Osteoblast (primary cell): Measurements from ENCODE around the gene FRMD5. TPM values are rescaled to one million over a fixed set of nuclear protein-coding genes. Genes with fewer than 3 reads are reported as not detected.

Experiments
- DNase-seq: peaks from one replicate; pipeline ENCODE4 v3.0.0; 2011; ENCODE audit warnings: low spot score, mixed read lengths; ENCODE audit not compliant: insufficient read length; ENCODE audit errors: missing footprints
- H2AFZ ChIP-seq: 2 replicates; pipeline ENCODE4 v1.6.0; 2011; ENCODE audit warnings: mild to moderate bottlenecking, low read length
- H3K27ac ChIP-seq: 2 replicates; pipeline ENCODE4 v1.5.1; 2011; ENCODE audit warnings: mild to moderate bottlenecking, low read depth, low read length, moderate library complexity
- H3K27me3 ChIP-seq: 2 replicates; pipeline ENCODE4 v1.6.0; 2012; ENCODE audit warnings: mild to moderate bottlenecking, control low read depth, inconsistent platforms, low read length, moderate library complexity; ENCODE audit not compliant: insufficient read depth
- H3K36me3 ChIP-seq: 2 replicates; pipeline ENCODE4 v1.5.1; 2011; ENCODE audit warnings: mild to moderate bottlenecking, low read length, control low read depth, moderate library complexity; ENCODE audit not compliant: insufficient read depth
- H3K4me1 ChIP-seq: 2 replicates; pipeline ENCODE4 v1.5.1; 2011; ENCODE audit warnings: mild to moderate bottlenecking, low read length, control low read depth, moderate library complexity; ENCODE audit not compliant: insufficient read depth
- H3K4me2 ChIP-seq: 2 replicates; pipeline ENCODE4 v1.6.0; 2011; ENCODE audit warnings: mild to moderate bottlenecking, low read length; ENCODE audit not compliant: insufficient read depth
- H3K4me3 ChIP-seq: fragments of 200-600 bp; sonication (generic); 3 replicates; pipeline ENCODE4 v1.5.1; 2012; ENCODE audit warnings: mild to moderate bottlenecking, low read length, inconsistent platforms; ENCODE audit not compliant: insufficient read depth
- H3K79me2 ChIP-seq: 2 replicates; pipeline ENCODE4 v1.6.0; 2012; ENCODE audit warnings: mild to moderate bottlenecking, low read length, control low read depth, inconsistent platforms; ENCODE audit not compliant: insufficient read depth
- H3K9me3 ChIP-seq: 2 replicates; pipeline ENCODE4 v1.5.1; 2011; ENCODE audit warnings: low read depth, low read length, control low read depth
- H4K20me1 ChIP-seq: 2 replicates; pipeline ENCODE4 v1.6.0; 2012; ENCODE audit warnings: mild to moderate bottlenecking, low read length, control low read depth; ENCODE audit not compliant: insufficient read depth
- CTCF ChIP-seq: IDR thresholded peaks from 2 replicates; pipeline ENCODE4 v1.5.1; 2011; ENCODE audit warnings: mild to moderate bottlenecking, low read depth, low read length, moderate library complexity; ENCODE audit errors: extremely low read depth
- total RNA-seq: library from RNA; depleted of rRNA; stranded (reverse); fragments of >200 nt; gene quantifications from 2 replicates; pipeline ENCODE4 v1.2.3, GENCODE V29; 2012

FRMD5 gene
- total RNA-seq, 1 donor, result 3.3 TPM

GRCh38 chr15:44096596-44096995 lies 98.5 kb downstream of the FRMD5 start:
- DNase-seq, result peak; percentile 22
- H3K4me3 ChIP-seq, result no peak overlapping the region
- H4K20me1 ChIP-seq, result no peaks in the 10 kb centered on the region
- peaks cover 27% of the 10 kb centered on the region for H3K4me1 ChIP-seq
- TF ChIP-seq CTCF, result no peak
- no peaks in the 10 kb centered on the region for H3K27me3 ChIP-seq
- no peak overlapping the region for H3K4me2 ChIP-seq
- H3K9me3 ChIP-seq, result no peaks in the 10 kb centered on the region
- no peak overlapping the region for H2AFZ ChIP-seq
- H3K79me2 ChIP-seq, result peaks cover 6% of the 10 kb centered on the region
- no peak overlapping the region for H3K27ac ChIP-seq
- H3K36me3 ChIP-seq, result no peaks in the 10 kb centered on the region

- Histone ChIP-seq H3K27me3 (no peaks in the 10 kb centered on the region), H3K9me3 (no peaks in the 10 kb centered on the region), H3K4me1 (peaks cover 19% of the 10 kb centered on the region), H2AFZ (no peak overlapping the region), H4K20me1 (no peaks in the 10 kb centered on the region), H3K36me3 (no peaks in the 10 kb centered on the region), H3K79me2 (peaks cover 10% of the 10 kb centered on the region), H3K4me2 (no peak overlapping the region), H3K4me3 (no peak overlapping the region), H3K27ac (no peak overlapping the region)
- DNase-seq, result peak; percentile 63
- TF ChIP-seq CTCF, result no peak
Observed at GRCh38 chr15:44094781-44095180, 100.3 kb downstream of the FRMD5 start.

GRCh38 chr15:44093836-44094235 lies 101.2 kb downstream of the FRMD5 start:
- no peaks in the 10 kb centered on the region for H3K27me3 ChIP-seq
- H4K20me1 ChIP-seq, result no peaks in the 10 kb centered on the region
- no peak overlapping the region for H2AFZ ChIP-seq
- H3K79me2 ChIP-seq, result peaks cover 10% of the 10 kb centered on the region
- H3K27ac ChIP-seq, result no peak overlapping the region
- H3K4me2 ChIP-seq, result no peak overlapping the region
- H3K9me3 ChIP-seq, result no peaks in the 10 kb centered on the region
- no peak for TF ChIP-seq CTCF
- H3K4me1 ChIP-seq, result peaks cover 15% of the 10 kb centered on the region
- no peak overlapping the region for H3K4me3 ChIP-seq
- no peaks in the 10 kb centered on the region for H3K36me3 ChIP-seq
- no peak for DNase-seq

GRCh38 chr15:44092221-44092620 lies 102.8 kb downstream of the FRMD5 start:
- no peaks in the 10 kb centered on the region for H3K9me3 ChIP-seq
- no peaks in the 10 kb centered on the region for H3K36me3 ChIP-seq
- no peak overlapping the region for H3K4me3 ChIP-seq
- no peak for TF ChIP-seq CTCF
- no peaks in the 10 kb centered on the region for H4K20me1 ChIP-seq
- no peak overlapping the region for H2AFZ ChIP-seq
- H3K4me1 ChIP-seq, result peaks cover 26% of the 10 kb centered on the region
- peaks cover 9% of the 10 kb centered on the region for H3K79me2 ChIP-seq
- H3K27ac ChIP-seq, result peak overlapping the region; percentile 0
- no peak overlapping the region for H3K4me2 ChIP-seq
- peak; percentile 76 for DNase-seq
- H3K27me3 ChIP-seq, result no peaks in the 10 kb centered on the region
